HL-60 (cell line): ENCODE results near the gene POLN.

ENCODE experiments used
- POLR2AphosphoS5 ChIP-seq: IDR thresholded peaks from 2 replicates; pipeline ENCODE4 v1.6.1; 2012; ENCODE audit warnings: low read depth
- TF ChIP-seq, protein P1 (sequence below): IDR thresholded peaks from one replicate; pipeline ENCODE4 v1.5.1; 2011; ENCODE audit warnings: low read length, control low read depth, inconsistent platforms; ENCODE audit not compliant: insufficient read depth
- TF ChIP-seq, protein P2 (sequence below): IDR thresholded peaks from 2 replicates; pipeline ENCODE4 v1.6.1; 2012; ENCODE audit warnings: low read depth; ENCODE audit not compliant: insufficient replicate concordance

DNA sequence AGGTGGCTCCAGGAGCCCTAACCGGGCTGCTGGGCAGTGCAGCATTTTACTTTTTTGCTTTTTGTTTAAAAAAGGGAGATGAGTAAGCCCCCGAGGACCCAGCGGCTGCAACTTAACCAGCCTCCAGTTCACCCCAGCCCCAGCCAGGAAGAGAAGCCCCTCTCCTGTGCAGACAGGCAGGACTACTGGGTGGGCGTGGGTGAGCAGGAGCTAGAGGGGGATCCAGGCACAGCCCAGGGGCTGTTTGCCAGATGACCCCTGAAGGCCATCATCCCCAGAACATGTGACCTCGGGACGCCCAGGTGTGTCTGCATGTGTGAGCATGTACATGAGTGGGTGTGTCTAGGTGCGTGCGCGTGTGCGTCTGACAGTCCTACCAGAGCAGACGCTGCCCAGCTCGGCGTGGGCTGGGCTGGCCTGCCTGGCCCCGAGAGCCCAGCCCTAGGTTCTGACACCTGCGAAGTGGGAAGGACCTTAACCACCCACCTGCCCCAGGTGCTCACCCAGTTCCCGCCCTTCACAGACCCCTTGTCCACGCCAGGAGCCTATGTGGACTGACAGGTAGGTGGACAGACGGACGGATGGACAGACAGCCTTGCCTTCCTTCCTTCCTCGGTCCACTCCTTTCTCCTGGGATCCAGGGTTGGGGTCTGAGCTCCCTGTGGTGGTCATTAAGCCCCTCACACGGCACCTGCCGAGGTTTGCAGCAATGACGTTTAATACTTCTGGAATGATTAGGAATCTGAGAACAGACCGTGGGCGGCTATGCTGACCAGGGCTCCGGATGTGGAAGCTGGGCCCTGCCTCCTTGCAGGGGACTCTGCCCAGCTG, 7.8 kb upstream of the POLN start:
- TF ChIP-seq, protein P1, sequence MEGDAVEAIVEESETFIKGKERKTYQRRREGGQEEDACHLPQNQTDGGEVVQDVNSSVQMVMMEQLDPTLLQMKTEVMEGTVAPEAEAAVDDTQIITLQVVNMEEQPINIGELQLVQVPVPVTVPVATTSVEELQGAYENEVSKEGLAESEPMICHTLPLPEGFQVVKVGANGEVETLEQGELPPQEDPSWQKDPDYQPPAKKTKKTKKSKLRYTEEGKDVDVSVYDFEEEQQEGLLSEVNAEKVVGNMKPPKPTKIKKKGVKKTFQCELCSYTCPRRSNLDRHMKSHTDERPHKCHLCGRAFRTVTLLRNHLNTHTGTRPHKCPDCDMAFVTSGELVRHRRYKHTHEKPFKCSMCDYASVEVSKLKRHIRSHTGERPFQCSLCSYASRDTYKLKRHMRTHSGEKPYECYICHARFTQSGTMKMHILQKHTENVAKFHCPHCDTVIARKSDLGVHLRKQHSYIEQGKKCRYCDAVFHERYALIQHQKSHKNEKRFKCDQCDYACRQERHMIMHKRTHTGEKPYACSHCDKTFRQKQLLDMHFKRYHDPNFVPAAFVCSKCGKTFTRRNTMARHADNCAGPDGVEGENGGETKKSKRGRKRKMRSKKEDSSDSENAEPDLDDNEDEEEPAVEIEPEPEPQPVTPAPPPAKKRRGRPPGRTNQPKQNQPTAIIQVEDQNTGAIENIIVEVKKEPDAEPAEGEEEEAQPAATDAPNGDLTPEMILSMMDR: no peak
- TF ChIP-seq, protein P2, sequence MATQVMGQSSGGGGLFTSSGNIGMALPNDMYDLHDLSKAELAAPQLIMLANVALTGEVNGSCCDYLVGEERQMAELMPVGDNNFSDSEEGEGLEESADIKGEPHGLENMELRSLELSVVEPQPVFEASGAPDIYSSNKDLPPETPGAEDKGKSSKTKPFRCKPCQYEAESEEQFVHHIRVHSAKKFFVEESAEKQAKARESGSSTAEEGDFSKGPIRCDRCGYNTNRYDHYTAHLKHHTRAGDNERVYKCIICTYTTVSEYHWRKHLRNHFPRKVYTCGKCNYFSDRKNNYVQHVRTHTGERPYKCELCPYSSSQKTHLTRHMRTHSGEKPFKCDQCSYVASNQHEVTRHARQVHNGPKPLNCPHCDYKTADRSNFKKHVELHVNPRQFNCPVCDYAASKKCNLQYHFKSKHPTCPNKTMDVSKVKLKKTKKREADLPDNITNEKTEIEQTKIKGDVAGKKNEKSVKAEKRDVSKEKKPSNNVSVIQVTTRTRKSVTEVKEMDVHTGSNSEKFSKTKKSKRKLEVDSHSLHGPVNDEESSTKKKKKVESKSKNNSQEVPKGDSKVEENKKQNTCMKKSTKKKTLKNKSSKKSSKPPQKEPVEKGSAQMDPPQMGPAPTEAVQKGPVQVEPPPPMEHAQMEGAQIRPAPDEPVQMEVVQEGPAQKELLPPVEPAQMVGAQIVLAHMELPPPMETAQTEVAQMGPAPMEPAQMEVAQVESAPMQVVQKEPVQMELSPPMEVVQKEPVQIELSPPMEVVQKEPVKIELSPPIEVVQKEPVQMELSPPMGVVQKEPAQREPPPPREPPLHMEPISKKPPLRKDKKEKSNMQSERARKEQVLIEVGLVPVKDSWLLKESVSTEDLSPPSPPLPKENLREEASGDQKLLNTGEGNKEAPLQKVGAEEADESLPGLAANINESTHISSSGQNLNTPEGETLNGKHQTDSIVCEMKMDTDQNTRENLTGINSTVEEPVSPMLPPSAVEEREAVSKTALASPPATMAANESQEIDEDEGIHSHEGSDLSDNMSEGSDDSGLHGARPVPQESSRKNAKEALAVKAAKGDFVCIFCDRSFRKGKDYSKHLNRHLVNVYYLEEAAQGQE: no peak
- TF ChIP-seq POLR2AphosphoS5: no peak
